Tibial nerve (tissue), 4 donors: ENCODE data around the gene ZNF669. TPM values are rescaled to one million over a fixed set of nuclear protein-coding genes. Genes with fewer than 3 reads are reported as not detected.
"Not testable (repeated sequence)": the region's sequence is repeated elsewhere in the genome, so short reads cannot be mapped to it uniquely, and the experiment has no call there.

Experiments
- DNase-seq, 2 donors: peaks; one replicate each; pipeline ENCODE4 v3.0.0-alpha.2; 2019; ENCODE audit warnings: low spot score in 2 of 2
- H3K27ac ChIP-seq, 4 donors: fragments of 200-600 bp; sonication (generic) in 3 of 4; one replicate each; pipeline ENCODE4 v1.5.1; 2017 to 2019; ENCODE audit warnings: mild to moderate bottlenecking in 1 of 4
- H3K27me3 ChIP-seq, 2 donors: fragments of 200-600 bp; sonication (generic) in 1 of 2; one replicate each; pipeline versions ENCODE4 v1.5.1 to v1.6.0; 2017 to 2019
- H3K36me3 ChIP-seq, 3 donors: fragments of 200-600 bp; sonication (generic); one replicate each; pipeline ENCODE4 v1.5.1; 2018 to 2019
- H3K4me1 ChIP-seq, 4 donors: fragments of 200-600 bp; sonication (generic) in 3 of 4; one replicate each; pipeline ENCODE4 v1.5.1; 2017 to 2019
- H3K4me3 ChIP-seq, 4 donors: fragments of 200-600 bp; sonication (generic) in 3 of 4; one replicate each; pipeline ENCODE4 v1.5.1; 2017 to 2019; ENCODE audit warnings: mild to moderate bottlenecking in 1 of 4, moderate library complexity in 1 of 4
- H3K9me3 ChIP-seq, 4 donors: fragments of 200-600 bp; sonication (generic) in 3 of 4; one replicate each; pipeline ENCODE4 v1.5.1; 2017 to 2019
- CTCF ChIP-seq, 5 experiments: fragments of 200-600 bp in 3 of 5; fragments of 450-650 bp in 2 of 5; sonication (generic) in 3 of 5; IDR thresholded peaks; one replicate each; pipeline ENCODE4 v1.5.1; 2016 to 2019; ENCODE audit warnings: antibody characterized with exemption in 5 of 5, mild to moderate bottlenecking in 3 of 5, moderate library complexity in 2 of 5
- EP300 ChIP-seq, 2 donors: sonication (generic); formaldehyde crosslinking; IDR thresholded peaks; one replicate each; pipeline ENCODE4 v1.6.1; 2017; ENCODE audit warnings: antibody characterized with exemption in 2 of 2, mild to moderate bottlenecking in 1 of 2
- POLR2A ChIP-seq, 2 donors: fragments of 450-650 bp; IDR thresholded peaks; one replicate each; pipeline ENCODE4 v1.6.1; 2017; ENCODE audit warnings: antibody characterized with exemption in 2 of 2, mild to moderate bottlenecking in 2 of 2, moderate library complexity in 2 of 2
- WGBS, 2 donors: methylation state at CpG; one replicate each; pipeline ENCODE4 v1.1.5; 2018; 5-methylcytosine and 5-hydroxymethylcytosine counted together
- total RNA-seq, 4 donors: library from RNA; depleted of rRNA; stranded (reverse); fragments of >200 nt; gene quantifications; one replicate each; pipeline ENCODE4 v1.1.0, GENCODE V29; 2016

The ZNF669 gene
- 10 to 100 TPM in 1 of 4 donors, 1 to 10 TPM in 3; 6.0 to 12.2 (median 8.7) TPM for total RNA-seq

- 0 to 1% methylated on average over 25 to 44 of the region's 58 CpGs for WGBS, 2 donors
- H3K9me3 ChIP-seq, result peaks cover 0 to 23% (median 0%) of the 10 kb centered on the region in 4 donors
- peak within 1 kb of the TSS; percentile 66 to 93 (median 82) for H3K27ac ChIP-seq
- H3K4me3 ChIP-seq, result peak within 1 kb of the TSS; percentile 81 to 99 (median 94)
- peak; percentile 29 to 81 for TF ChIP-seq POLR2A (IDR thresholded peaks at IDR 0.05)
- TF ChIP-seq EP300 (IDR thresholded peaks at IDR 0.05), result peak; percentile 81 to 93
- TF ChIP-seq CTCF (IDR thresholded peaks at IDR 0.05), result peak in 1 of 5 experiments; percentile 20
- peaks cover 0 to 22% (median 19%) of the 10 kb centered on the region in 4 donors for H3K4me1 ChIP-seq
- DNase-seq, result peak; percentile 96 to 98
- H3K36me3 ChIP-seq, result peaks cover 2 to 37% (median 21%) of the 10 kb centered on the region in 3 donors
- H3K27me3 ChIP-seq, result no peaks in the 10 kb centered on the region
These were observed at the start of gene ZNF669 for GRCh38 chr1:247103859-247104591. Gene ZNF669 (minus strand): TSS chr1:247104356. CDS start chr1:247104199, 157 bp downstream.

- 96 to 98% methylated on average over 2 of the region's 2 CpGs for WGBS, 2 donors
- H3K4me1 ChIP-seq, result no peaks in the 10 kb centered on the region
These were observed 43.6 kb upstream of the ZNF669 start for GRCh38 chr1:247147781-247148180.

GRCh38 chr1:247147120-247147519, 43.0 kb upstream of the ZNF669 start:
- 99% methylated on average over 10 of the region's 10 CpGs for WGBS, 2 donors
- H3K36me3 ChIP-seq, result peaks cover 0 to 68% (median 0%) of the 10 kb centered on the region in 3 donors
- not testable (repeated sequence) for H3K4me1 ChIP-seq, H3K27ac ChIP-seq, H3K4me3 ChIP-seq, H3K27me3 ChIP-seq, DNase-seq
- peaks cover 0 to 94% (median 29%) of the 10 kb centered on the region in 4 donors for H3K9me3 ChIP-seq

More at GRCh38 chr1:247147781-247148180, 43.6 kb upstream of the ZNF669 start:
- Histone ChIP-seq H3K27me3 (no peaks in the 10 kb centered on the region), H3K9me3 (peaks cover 0 to 94% (median 26%) of the 10 kb centered on the region in 4 donors), H3K36me3 (peaks cover 0 to 71% (median 0%) of the 10 kb centered on the region in 3 donors), H3K4me3 (no peak overlapping the region), H3K27ac (no peak overlapping the region)
- TF ChIP-seq EP300 (IDR thresholded peaks at IDR 0.05) (no peak), POLR2A (IDR thresholded peaks at IDR 0.05) (no peak), CTCF (IDR thresholded peaks at IDR 0.05) (no peak)
- no peak for DNase-seq

GRCh38 chr1:247146671-247147070, 42.5 kb upstream of the ZNF669 start:
- DNase-seq, result no peak
- Histone ChIP-seq H3K27me3 (no peaks in the 10 kb centered on the region), H3K36me3 (peaks cover 0 to 68% (median 0%) of the 10 kb centered on the region in 3 donors), H3K4me1 (no peaks in the 10 kb centered on the region), H3K27ac (no peak overlapping the region), H3K9me3 (peaks cover 0 to 96% (median 31%) of the 10 kb centered on the region in 4 donors), H3K4me3 (no peak overlapping the region)
- TF ChIP-seq POLR2A (IDR thresholded peaks at IDR 0.05), result no peak
- no peak for TF ChIP-seq EP300 (IDR thresholded peaks at IDR 0.05)
- no peak for TF ChIP-seq CTCF (IDR thresholded peaks at IDR 0.05)
- 93 to 100% methylated on average over 3 of the region's 3 CpGs for WGBS, 2 donors

- peaks cover 0 to 96% (median 37%) of the 10 kb centered on the region in 4 donors for H3K9me3 ChIP-seq
- WGBS, 2 donors, result 96% methylated on average over 6 of the region's 6 CpGs
- DNase-seq, result no peak
These were observed 41.1 kb upstream of the ZNF669 start for GRCh38 chr1:247145279-247145678.

GRCh38 chr1:247139557-247139956, 35.4 kb upstream of the ZNF669 start:
- H3K9me3 ChIP-seq, result peaks cover 3 to 99% (median 40%) of the 10 kb centered on the region in 4 donors
- H3K27me3 ChIP-seq, H3K27ac ChIP-seq, H3K4me3 ChIP-seq, DNase-seq, H3K4me1 ChIP-seq: not testable (repeated sequence)
- peaks cover 0 to 33% (median 0%) of the 10 kb centered on the region in 3 donors for H3K36me3 ChIP-seq

More at GRCh38 chr1:247145279-247145678, 41.1 kb upstream of the ZNF669 start:
- TF ChIP-seq EP300 (IDR thresholded peaks at IDR 0.05) (no peak), CTCF (IDR thresholded peaks at IDR 0.05) (no peak), POLR2A (IDR thresholded peaks at IDR 0.05) (no peak)
- Histone ChIP-seq H3K36me3 (peaks cover 0 to 70% (median 0%) of the 10 kb centered on the region in 3 donors), H3K4me1 (no peaks in the 10 kb centered on the region), H3K27ac (no peak overlapping the region), H3K27me3 (no peaks in the 10 kb centered on the region), H3K4me3 (no peak overlapping the region)
